NCI-H748 (cell line): ENCODE measurements around the gene CARMIL3.
"Not testable (repeated sequence)": the region's sequence is repeated elsewhere in the genome, so short reads cannot be mapped to it uniquely, and the experiment has no call there.

Experiments used
- DNase-seq: peaks from one replicate; lab custom pipeline; 2025; ENCODE audit not compliant: unreplicated experiment; lab: John Stamatoyannopoulos, UW

The CARMIL3 gene

DNA sequence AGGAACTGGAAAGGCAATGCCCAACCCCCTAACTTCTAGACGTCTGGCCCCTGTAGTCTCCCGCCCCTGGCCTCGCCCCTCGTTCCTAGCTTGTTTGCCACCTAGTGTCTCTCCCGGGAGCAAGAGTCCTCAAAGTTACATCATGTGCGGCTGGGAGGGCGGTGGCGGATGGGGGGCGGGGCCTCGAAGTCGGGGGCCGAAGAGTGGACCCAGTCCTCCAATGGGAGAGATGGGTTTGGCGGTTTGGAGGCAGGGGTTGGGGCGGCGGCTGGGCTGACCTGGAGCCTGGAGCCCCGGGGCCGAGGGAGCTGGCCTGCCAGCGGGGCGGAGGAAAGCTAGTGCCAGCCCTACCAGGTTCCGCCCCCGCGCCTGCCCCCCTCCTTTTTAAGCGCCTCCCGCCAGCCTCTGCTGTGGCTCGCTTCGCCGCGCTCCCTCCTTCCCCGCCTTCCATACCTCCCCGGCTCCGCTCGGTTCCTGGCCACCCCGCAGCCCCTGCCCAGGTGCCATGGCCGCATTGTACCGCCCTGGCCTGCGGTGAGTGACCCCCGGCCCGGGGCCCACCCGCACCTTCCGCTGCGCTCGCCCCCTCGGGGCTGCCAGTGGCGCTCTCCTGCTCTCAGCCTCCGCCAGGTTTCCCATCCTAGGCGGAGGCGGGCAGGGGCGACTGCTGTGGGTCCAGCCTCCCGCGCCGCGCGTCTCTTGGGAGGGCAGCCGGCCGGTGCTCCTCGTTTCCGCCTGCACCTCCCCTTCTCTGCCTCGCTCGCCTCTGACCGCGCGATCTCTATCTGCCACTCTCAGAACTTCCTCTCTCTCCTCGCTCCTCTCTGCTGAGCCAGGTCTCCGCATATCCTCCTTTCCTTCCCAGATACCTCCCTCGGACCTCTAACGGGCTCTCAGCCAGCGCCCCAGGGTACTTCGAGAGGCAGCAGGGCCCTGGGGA is 42.4 kb downstream of the CARMIL3 start, which contains the start of gene PCK2:
Gene PCK2 (plus strand): TSS at position 411 of the 940 bp plus-strand sequence. CDS start 95 bp downstream, at position 506.
- peak; percentile 95 for DNase-seq

DNA sequence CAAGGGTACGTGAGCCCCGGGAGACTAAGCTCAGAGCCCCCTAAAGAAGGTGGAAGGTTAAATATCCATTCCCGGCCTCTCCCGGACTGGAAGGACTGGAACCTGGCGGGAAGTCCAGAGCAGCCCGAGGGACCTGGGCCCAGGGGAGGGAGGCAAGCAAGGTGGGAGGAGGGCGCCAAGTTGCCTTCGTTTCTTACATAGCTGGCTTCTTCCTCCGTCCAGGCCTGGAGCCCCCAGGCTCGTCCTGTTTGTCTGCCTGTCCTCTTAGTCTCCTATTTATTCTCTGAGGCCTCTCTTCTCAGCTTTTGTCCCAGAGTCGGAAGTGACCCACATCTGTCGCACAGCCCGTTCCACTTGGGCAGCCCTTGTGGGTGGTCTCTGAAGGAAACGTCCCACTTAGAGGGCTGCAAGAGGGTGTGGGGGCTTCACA is 43.0 kb downstream of the CARMIL3 start:
- DNase-seq = no peak

DNA sequence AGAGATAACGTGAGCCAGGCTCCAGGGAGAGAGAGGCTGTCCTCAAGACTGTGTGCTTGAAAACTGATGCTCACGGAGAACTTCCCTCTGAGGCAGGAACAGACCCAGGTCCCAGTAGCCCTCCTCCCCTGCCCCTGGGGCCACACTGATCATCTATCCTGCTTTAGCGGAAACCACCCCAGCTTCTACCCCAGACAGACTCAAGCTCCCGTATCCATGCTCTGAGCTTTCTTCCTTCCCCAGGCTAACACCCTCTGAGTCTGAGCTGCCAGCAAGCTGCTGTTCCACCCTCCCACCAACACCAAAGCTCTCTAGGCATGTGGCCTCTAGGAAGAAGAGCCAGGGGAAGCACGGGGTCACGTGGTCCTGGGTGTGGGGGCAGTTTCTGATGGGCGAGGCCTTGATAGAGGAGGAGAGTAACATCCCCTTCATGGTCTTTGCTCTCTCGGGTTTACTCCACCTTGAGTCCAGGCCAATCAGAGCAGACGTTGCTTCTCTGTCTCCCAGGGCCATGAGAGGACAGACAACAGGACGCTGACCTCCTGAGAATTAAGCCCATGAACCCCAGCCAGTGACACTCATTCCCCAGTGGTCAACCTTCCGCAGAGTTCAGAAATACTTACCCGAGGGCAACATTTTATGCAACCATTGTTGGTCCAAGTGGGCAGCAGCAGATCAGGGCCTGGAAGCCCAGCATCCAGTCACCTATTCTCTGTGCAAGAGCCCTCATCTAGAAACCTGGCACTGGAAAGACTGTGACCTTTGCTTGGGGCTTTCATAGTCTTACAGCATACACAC is 43.7 kb downstream of the CARMIL3 start:
- DNase-seq = peak; percentile 15

DNA sequence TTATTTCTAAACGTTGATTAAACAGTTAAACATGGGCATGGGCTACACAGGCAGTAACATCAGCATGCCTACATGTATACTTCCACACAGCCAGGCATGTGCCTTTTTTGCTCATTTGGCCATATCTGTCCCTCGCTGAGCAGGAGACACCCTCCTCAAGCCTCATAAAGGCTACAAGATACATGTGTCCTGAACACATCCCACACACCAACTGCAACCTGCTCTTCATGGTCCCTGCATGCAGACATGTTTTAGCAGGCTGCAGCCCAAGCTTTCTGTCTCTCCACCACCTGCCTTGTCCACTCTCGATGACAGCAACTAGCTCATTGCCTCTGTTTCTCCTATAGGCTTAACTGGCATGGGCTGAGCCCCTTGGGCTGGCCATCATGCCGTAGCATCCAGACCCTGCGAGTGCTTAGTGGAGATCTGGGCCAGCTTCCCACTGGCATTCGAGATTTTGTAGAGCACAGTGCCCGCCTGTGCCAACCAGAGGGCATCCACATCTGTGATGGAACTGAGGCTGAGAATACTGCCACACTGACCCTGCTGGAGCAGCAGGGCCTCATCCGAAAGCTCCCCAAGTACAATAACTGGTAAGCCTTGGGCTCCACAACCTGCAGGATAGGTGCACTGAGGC is 44.9 kb downstream of the CARMIL3 start:
- DNase-seq = no peak

DNA sequence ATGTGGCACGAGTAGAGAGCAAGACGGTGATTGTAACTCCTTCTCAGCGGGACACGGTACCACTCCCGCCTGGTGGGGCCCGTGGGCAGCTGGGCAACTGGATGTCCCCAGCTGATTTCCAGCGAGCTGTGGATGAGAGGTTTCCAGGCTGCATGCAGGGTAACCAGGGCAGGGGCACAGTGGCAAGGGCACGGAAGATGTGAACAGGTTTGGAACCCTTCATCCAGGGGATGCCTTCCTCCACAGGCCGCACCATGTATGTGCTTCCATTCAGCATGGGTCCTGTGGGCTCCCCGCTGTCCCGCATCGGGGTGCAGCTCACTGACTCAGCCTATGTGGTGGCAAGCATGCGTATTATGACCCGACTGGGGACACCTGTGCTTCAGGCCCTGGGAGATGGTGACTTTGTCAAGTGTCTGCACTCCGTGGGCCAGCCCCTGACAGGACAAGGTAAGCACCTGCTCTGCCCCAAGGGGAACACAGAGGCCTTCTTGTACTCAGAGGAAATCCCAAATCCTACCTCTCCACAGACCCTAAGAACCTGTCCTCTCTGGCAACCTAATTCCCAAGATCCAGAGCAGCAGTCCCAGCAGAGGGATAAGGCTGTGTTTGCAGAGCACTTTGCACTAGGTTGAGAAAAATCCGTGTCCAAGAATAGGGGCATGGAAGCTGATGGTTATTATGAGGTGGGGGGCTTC is 46.6 kb downstream of the CARMIL3 start:
- DNase-seq = no peak

DNA sequence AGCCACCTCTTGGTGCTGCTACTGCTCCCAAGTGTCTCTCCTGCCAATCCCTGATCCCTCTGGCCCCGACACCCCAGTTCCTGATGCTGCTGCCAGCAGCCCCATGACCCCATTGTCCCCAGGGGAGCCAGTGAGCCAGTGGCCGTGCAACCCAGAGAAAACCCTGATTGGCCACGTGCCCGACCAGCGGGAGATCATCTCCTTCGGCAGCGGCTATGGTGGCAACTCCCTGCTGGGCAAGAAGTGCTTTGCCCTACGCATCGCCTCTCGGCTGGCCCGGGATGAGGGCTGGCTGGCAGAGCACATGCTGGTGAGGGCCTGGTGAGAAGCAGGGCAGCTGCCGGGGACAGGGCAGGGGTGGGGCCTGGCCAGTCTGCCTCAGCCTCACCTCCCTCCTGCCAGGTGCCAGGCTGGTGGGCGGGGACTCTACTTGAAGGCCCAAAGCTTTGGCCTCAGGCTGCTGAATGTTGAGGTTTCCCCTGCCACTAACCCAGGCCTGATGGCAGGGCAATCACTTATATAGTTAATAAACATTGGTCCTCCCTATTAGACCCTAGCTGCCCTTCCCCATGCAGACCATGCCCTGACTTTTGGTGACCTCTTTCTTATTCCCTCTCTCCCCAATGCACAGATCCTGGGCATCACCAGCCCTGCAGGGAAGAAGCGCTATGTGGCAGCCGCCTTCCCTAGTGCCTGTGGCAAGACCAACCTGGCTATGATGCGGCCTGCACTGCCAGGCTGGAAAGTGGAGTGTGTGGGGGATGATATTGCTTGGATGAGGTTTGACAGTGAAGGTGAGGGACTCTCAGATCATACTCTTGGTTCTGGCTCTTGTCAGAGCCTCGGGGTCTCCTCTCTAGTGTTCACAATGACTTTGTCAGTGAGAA is 47.4 kb downstream of the CARMIL3 start:
- DNase-seq = no peak

DNA sequence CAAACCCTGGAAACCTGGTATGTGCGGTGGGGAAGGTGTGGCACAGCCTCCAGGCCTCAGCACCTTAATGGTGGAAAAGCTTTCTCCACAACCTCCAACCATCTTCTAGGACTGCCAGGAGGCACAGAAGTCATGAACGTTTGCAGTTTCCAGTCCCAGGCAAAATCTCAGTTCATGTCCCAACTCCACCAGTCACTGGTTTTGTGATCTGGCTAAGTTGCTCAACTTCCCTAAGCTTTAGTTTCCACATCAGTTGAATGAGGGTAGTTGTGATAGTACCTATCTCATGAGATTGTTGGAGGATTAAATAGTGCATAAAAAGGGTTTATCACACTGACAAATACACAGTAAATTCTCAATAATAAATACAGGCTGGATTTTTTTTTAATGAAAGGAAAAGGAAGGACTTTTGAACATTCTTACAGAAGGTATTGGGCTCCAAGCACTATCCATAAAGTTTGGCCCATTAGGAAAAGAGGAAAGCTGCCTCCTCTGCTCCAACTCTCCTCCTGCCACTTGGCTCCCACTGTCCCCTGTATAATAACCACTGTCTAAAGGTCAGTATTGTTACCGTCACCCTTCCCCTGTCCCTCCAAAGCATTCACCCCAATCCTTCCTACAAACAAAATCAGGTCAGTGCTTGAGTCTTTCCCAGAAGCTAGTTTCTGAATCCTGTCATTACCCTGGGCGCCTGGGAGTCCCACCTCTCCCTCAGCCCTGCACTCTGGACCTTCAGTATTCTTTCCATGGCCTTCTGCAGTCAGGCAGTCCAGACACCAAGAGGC is 48.6 kb downstream of the CARMIL3 start:
- no peak for DNase-seq

DNA sequence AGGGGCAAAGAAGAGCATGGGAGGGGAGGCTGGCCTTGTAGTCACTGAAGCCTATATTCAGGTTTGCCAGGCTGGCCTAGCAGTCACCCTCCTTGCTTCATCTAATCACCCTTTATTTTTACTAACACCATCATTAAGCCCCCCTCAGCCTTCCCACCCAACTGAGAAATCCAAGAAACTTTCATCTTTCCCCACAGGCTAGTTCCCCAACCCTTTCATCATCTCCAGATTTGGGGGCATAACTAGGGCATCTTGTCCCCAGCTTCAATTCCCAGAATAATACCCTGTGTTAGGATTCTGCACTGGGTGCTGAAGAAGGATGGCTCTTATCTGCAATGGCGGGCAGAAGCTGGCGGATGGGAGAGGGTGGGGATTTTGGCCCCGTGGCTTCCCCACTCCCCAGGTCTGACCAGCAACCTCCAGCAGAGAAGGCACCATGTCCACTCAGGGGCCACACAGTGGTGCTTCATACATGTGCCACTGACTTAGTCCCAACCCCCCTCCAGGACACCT is 49.2 kb downstream of the CARMIL3 start:
- DNase-seq = no peak

DNA sequence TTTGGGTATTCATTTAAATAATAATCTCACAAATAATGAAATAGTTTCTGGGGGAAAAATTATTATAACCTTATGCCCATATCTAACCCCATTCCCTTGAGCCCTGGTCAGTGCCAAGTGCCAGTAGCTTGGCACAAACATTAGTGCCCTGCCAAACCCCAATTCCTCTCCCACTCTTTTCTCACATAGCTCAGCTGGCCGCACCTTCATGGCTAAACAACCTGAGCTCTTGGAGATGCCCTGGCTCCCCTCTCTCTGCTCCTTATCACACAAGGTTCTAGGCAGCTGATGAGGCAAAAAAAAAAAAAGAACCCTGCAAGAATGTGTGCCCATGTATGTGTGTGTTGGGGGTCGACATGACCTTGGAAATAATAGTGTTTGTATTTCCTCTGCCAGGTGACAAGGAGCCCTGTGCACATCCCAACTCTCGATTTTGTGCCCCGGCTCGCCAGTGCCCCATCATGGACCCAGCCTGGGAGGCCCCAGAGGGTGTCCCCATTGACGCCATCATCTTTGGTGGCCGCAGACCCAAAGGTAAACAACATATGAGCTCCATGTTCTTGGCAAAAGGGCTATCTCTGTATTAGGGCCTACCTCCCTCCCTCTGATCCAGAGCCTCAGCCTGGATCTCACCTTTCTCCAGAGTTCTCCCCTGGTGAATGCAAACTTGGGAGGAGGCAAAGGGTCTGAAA is 50.7 kb downstream of the CARMIL3 start:
- no peak for DNase-seq

DNA sequence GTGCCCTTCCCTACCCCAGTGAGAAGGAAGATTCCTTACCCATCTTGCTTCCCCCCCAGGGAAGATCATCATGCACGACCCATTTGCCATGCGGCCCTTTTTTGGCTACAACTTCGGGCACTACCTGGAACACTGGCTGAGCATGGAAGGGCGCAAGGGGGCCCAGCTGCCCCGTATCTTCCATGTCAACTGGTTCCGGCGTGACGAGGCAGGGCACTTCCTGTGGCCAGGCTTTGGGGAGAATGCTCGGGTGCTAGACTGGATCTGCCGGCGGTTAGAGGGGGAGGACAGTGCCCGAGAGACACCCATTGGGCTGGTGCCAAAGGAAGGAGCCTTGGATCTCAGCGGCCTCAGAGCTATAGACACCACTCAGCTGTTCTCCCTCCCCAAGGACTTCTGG is 51.6 kb downstream of the CARMIL3 start:
- no peak for DNase-seq

DNA sequence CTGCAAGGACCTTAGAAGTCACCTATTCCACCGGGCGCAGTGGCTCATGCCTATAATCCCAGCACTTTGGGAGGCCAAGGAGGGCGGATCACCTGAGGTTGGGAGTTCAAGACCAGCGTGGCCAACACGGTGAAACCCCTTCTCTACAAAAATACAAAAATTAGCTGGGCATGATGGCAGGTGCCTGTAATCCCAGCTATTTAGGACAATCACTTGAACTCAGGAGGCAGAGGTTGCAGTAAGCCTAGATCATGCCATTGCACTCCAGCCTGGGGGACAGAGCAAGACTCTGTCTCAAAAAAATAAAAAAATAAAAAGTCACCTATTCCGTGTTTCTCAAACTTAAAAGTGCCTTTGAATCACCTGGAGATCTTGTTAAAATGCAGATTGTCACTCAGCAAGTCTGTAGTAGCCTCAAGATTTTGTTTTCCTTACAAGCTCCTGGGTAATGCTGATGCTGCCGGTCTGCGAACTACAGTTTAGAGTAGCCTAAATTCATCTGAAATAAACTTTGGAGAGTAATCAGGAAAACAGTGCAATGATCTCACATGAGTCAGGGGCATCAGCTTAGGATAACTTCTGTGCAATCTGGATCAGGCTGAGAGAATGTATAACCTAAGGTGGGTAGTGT is 53.9 kb downstream of the CARMIL3 start:
- DNase-seq = not testable (repeated sequence)

DNA sequence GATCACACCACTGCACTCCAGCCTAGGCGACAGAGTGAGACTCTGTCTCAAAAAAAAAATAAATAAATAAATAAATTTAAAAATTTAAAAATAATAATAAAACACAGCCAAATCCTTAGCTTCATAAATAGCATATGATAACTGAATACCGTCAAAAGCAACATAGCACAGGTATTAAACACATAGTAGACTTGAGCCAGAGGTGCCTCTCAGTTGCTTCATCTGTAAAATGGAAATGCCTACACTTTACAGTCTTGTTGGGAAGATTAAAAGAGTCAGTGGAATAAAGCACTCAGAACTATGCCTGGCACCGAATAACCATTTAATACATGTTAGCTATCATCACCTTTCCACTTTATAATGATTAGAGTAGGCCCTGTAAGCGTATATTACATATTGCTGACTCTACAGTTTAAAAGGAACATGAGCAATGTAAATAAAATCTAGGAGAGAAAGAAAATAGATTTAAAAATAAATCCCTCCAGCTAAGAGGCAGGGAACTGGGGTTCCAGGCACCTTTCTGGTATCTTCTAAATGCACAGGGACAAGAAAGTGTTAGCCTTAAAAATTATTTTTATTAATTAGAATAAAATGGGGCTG is 55.0 kb downstream of the CARMIL3 start:
- DNase-seq = no peak

DNA sequence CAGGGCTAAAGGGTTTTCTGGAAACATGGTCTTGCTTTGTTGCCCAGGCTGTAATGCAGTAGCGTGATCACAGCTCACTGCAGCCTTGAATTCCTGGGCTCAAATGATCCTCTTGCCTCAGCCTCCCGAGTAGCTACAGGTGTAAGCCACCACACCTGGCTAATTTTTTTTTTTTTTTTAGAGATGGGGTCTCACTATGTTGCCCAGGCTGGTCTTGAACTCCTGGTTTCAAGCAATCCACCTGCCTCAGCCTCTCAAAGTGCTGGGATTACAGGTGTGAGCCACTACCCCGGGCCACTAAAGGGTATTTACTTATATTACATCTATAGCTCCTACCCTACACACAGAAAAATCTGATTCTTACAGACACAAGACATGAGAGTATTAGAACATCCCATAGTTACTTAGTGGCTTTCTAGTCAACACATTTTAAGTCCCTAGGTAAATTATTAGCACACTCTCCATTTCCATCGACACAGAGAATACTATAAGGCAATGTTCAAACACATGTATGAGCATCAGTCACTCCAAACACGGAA is 56.6 kb downstream of the CARMIL3 start:
- no peak for DNase-seq

DNA sequence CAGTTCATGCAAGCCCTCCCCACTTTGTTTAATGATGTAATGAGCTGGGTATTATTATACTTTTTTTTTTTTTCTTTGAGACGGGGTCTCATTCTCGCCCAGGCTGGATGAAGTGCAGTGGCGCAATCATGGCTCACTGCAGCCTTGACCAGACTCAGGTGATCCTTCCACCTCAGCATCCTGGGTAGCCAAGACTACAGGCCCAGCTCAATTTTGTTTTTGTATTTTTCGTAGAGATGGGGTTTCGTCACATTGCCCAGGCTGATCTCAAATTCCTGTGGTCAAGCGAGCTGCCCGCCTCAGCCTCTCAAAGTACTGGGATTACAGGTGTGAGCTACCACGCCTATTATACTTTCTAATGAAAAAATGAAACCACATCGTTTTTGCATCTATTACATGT is 58.3 kb downstream of the CARMIL3 start:
- DNase-seq = no peak

DNA sequence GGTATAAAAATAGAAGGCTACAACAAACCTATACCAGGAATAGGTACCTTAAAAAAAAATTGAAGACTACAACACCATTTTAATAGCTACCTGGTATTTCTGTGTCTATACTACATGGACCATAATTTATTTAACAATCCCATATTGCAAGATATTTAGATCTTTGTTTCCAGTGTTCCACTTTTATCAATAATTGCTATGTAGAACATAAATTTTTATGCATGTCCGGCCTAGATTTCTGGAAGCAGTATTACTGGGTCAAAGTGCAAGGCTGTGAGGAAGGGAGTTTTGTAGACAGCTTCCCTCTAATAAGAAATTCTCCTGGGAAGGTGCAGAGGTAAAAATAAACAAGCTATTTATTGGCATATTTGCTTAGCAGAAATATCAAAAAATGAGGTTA is 58.7 kb downstream of the CARMIL3 start:
- DNase-seq = no peak

DNA sequence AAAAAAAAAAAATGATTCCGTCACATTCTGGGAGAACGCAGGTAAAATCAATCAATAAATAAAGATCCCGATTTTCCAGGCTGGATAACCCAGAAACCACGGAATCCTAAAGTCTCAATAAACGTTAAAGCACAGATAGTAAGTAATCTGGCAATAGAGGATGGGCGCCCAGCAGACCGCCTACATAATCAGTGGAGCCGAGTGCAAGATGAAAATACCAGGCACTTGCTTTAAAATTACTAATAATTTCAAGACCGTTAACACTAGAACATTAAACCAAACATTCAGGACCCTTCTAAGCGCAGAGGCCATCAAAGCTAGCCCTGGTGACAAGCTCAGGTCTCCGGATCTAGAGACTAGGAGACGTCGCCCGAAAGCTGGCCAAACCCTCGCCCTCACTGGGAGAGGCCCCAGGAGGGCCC is 61.6 kb downstream of the CARMIL3 start:
- no peak for DNase-seq
